Loucy (cell line): ENCODE measurements around the gene PACSIN1.

Experiments
- H2AFZ ChIP-seq: fragments of 200-600 bp; sonication (generic); 2 replicates; pipeline ENCODE4 v1.6.0; 2016; ENCODE audit warnings: antibody characterized with exemption, mild to moderate bottlenecking, low read length, moderate library complexity
- H3F3A ChIP-seq: fragments of 200-600 bp; 2 replicates; pipeline ENCODE4 v1.6.0; 2016; ENCODE audit warnings: antibody characterized with exemption, low read depth, mild to moderate bottlenecking
- H3K27me3 ChIP-seq: fragments of 200-600 bp; sonication (generic); 2 replicates; pipeline ENCODE4 v1.6.1; 2014; ENCODE audit warnings: low read length, mild to moderate bottlenecking; ENCODE audit not compliant: insufficient read depth, poor library complexity, severe bottlenecking
- H3K36me3 ChIP-seq: fragments of 200-600 bp; sonication (generic); 2 replicates; pipeline ENCODE4 v1.6.1; 2016; ENCODE audit warnings: low read length; ENCODE audit not compliant: insufficient read depth
- H3K4me1 ChIP-seq: fragments of 200-600 bp; sonication (generic); 2 replicates; pipeline ENCODE4 v1.5.1; 2014; ENCODE audit warnings: low read length, mild to moderate bottlenecking; ENCODE audit not compliant: insufficient read depth, poor library complexity, severe bottlenecking
- H3K4me2 ChIP-seq: fragments of 200-600 bp; sonication (generic); 2 replicates; pipeline ENCODE4 v1.6.0; 2014; ENCODE audit warnings: antibody characterized with exemption, low read length, low read depth, mild to moderate bottlenecking; ENCODE audit not compliant: poor library complexity, severe bottlenecking
- H3K4me3 ChIP-seq: fragments of 200-600 bp; sonication (generic); 2 replicates; pipeline ENCODE4 v1.5.1; 2014; ENCODE audit warnings: low read length, mild to moderate bottlenecking, mixed read lengths; ENCODE audit not compliant: poor library complexity, severe bottlenecking
- H3K79me2 ChIP-seq: fragments of 200-600 bp; sonication (generic); 2 replicates; pipeline ENCODE4 v1.6.1; 2014; ENCODE audit warnings: low read length; ENCODE audit not compliant: insufficient read depth
- H3K9ac ChIP-seq: fragments of 200-600 bp; sonication (generic); 2 replicates; pipeline ENCODE4 v1.6.0; 2014; ENCODE audit warnings: mild to moderate bottlenecking, low read depth, low read length, moderate library complexity; ENCODE audit not compliant: poor library complexity, severe bottlenecking
- H3K9me2 ChIP-seq: fragments of 200-600 bp; sonication (generic); replicated peaks from 2 replicates; pipeline ENCODE4 v1.6.1; 2016; ENCODE audit warnings: low read depth, low read length, mixed read lengths
- H3K9me3 ChIP-seq: fragments of 200-600 bp; sonication (generic); 2 replicates; pipeline ENCODE4 v1.6.1; 2014; ENCODE audit warnings: mild to moderate bottlenecking, antibody characterized with exemption, low read length, low read depth; ENCODE audit not compliant: insufficient read depth
- H4K20me1 ChIP-seq: fragments of 200-600 bp; sonication (generic); 2 replicates; pipeline ENCODE4 v1.6.0; 2014; ENCODE audit warnings: antibody characterized with exemption, low read length, mild to moderate bottlenecking; ENCODE audit not compliant: insufficient read depth, poor library complexity, severe bottlenecking
- EZH2phosphoT487 ChIP-seq: fragments of 200-600 bp; IDR thresholded peaks from 2 replicates; pipeline ENCODE4 v1.6.1; 2018; ENCODE audit warnings: antibody characterized with exemption, mild to moderate bottlenecking, moderate library complexity, borderline replicate concordance
- TF ChIP-seq, protein P1 (sequence below): fragments of 200-600 bp; sonication (generic); conservative IDR thresholded peaks from 2 replicates; pipeline ENCODE4 v1.5.1; 2014; ENCODE audit warnings: mild to moderate bottlenecking, antibody characterized with exemption, low read length

Gene PACSIN1, protein sequence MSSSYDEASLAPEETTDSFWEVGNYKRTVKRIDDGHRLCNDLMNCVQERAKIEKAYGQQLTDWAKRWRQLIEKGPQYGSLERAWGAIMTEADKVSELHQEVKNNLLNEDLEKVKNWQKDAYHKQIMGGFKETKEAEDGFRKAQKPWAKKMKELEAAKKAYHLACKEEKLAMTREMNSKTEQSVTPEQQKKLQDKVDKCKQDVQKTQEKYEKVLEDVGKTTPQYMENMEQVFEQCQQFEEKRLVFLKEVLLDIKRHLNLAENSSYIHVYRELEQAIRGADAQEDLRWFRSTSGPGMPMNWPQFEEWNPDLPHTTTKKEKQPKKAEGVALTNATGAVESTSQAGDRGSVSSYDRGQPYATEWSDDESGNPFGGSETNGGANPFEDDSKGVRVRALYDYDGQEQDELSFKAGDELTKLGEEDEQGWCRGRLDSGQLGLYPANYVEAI

DNA sequence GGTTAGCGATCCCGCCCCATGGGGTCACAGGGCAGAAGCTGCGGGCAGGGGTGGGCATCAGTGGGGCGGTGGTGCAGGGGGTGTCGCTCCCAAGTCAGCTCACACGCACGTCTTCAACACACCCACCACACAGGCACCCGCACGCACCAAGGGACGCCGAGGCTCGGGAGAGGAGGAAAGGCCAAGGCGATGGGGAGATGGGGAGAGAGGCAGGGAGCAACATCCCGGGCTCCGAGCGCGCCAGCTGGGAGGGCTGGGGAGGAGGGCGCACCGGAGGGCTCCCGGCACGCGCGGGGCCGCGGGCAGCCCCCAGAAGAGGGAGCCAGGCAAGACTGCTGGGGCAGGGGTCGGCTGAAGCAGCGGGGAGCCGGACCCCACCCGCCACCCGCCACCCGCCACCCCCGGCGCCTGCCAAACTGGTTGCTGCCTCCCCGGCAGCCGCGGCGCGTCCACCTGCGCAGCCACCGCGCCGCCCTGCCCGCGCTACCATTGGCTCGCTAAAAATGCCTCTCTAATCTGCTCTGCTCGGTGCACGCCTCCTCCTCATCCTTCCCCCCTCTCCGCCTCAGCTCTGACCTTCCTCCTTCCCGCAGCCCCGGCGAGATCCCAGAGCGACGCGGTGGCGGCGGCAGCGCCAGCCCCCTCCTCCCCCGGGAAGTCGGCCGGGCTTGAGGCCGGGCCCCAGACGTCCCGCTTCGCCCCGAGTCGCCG lies at the start of gene PACSIN1:
TSS of gene PACSIN1 (plus strand) at position 546 of the 711 bp plus-strand sequence. CDS start 60,230 bp downstream, outside the sequence.
- H3K27me3 ChIP-seq = no peaks in the 10 kb centered on the region
- H3K79me2 ChIP-seq = no peaks in the 10 kb centered on the region
- H4K20me1 ChIP-seq = no peaks in the 10 kb centered on the region
- no peaks in the 10 kb centered on the region for H3K36me3 ChIP-seq
- no peak within 1 kb of the TSS for H2AFZ ChIP-seq
- H3K4me1 ChIP-seq = no peaks in the 10 kb centered on the region
- no peaks in the 10 kb centered on the region for H3F3A ChIP-seq
- no peak within 1 kb of the TSS for H3K9ac ChIP-seq
- no peaks in the 10 kb centered on the region for H3K9me3 ChIP-seq
- TF ChIP-seq EZH2phosphoT487 = no peak
- TF ChIP-seq, protein P1, sequence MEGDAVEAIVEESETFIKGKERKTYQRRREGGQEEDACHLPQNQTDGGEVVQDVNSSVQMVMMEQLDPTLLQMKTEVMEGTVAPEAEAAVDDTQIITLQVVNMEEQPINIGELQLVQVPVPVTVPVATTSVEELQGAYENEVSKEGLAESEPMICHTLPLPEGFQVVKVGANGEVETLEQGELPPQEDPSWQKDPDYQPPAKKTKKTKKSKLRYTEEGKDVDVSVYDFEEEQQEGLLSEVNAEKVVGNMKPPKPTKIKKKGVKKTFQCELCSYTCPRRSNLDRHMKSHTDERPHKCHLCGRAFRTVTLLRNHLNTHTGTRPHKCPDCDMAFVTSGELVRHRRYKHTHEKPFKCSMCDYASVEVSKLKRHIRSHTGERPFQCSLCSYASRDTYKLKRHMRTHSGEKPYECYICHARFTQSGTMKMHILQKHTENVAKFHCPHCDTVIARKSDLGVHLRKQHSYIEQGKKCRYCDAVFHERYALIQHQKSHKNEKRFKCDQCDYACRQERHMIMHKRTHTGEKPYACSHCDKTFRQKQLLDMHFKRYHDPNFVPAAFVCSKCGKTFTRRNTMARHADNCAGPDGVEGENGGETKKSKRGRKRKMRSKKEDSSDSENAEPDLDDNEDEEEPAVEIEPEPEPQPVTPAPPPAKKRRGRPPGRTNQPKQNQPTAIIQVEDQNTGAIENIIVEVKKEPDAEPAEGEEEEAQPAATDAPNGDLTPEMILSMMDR = no peak
- no peak within 1 kb of the TSS for H3K4me3 ChIP-seq
- H3K4me2 ChIP-seq = no peak within 1 kb of the TSS
- no peaks in the 10 kb centered on the region for H3K9me2 ChIP-seq

DNA sequence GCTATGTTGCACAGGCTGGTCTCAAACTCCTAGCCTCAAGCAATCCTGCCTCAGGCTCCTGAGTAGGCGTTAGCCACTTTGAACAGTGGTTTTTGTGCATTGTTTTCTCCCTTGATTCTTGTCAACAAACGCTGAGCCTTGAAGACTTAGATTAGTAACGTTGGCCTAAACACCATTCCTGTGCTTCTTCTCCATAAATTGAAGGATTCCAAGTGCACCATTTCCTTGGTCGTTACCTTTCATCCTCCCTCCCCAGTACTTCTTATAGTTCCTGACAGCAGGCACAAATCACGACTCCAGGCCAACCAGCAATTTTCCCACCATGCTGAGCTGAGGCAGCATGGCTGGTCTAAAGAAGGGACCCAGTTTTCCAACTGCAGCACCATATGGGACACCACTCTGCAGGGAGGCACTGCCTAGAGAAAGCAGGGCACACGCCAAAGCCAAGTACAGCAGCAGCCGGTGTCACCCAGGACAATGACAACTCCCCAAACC lies 49.0 kb upstream of the PACSIN1 start:
- no peaks in the 10 kb centered on the region for H3F3A ChIP-seq
- H2AFZ ChIP-seq = no peak overlapping the region
- H3K9me3 ChIP-seq = no peaks in the 10 kb centered on the region
- peaks cover 7% of the 10 kb centered on the region for H3K4me1 ChIP-seq
- H3K4me2 ChIP-seq = no peak overlapping the region
- no peaks in the 10 kb centered on the region for H3K27me3 ChIP-seq
- no peak overlapping the region for H3K4me3 ChIP-seq
- peaks cover 30% of the 10 kb centered on the region for H4K20me1 ChIP-seq
- no peaks in the 10 kb centered on the region for H3K9me2 ChIP-seq
- H3K79me2 ChIP-seq = peaks cover 23% of the 10 kb centered on the region
- TF ChIP-seq EZH2phosphoT487 = no peak
- TF ChIP-seq, protein P1 = no peak
- peaks cover 57% of the 10 kb centered on the region for H3K36me3 ChIP-seq
- H3K9ac ChIP-seq = no peak overlapping the region

DNA sequence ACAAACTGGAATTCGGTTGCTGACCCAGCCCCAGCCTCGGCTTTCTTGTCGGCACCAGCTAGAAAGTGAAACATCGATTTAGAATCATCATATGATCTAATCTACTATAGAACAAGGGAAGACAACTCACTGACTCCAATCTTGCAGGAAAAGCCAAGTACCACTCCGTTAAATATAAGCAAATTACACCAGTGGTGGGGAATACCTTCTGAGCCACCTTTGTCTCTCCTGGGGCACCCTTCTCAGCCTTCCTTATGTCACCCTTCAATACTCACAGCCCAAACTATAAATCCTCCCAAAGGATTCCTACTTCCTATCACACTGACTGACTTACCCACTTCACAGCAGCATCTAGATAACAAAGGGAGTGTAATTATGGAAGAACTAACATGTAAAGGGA lies 47.5 kb upstream of the PACSIN1 start:
- Histone ChIP-seq H3K79me2 (peaks cover 38% of the 10 kb centered on the region), H3K9me2 (no peaks in the 10 kb centered on the region), H2AFZ (no peak overlapping the region), H3K36me3 (peaks cover 72% of the 10 kb centered on the region), H3K4me1 (peaks cover 21% of the 10 kb centered on the region), H3F3A (no peaks in the 10 kb centered on the region), H3K9ac (peak overlapping the region; percentile 11), H3K4me3 (no peak overlapping the region), H3K27me3 (no peaks in the 10 kb centered on the region), H3K4me2 (no peak overlapping the region), H3K9me3 (no peaks in the 10 kb centered on the region), H4K20me1 (peaks cover 43% of the 10 kb centered on the region)
- TF ChIP-seq, protein P1 = no peak
- no peak for TF ChIP-seq EZH2phosphoT487
